Stimulated activated CD8-positive, alpha-beta memory T cell treated with anti-CD3 and anti-CD28 coated beads, Interleukin-7, amount 100 ng/mL, for 24 hours (primary cell): ENCODE measurements around the gene REG3G.
"Not testable (repeated sequence)": the region's sequence is repeated elsewhere in the genome, so short reads cannot be mapped to it uniquely, and the experiment has no call there.

ENCODE experiments used
- DNase-seq: peaks from one replicate; pipeline ENCODE4 v3.0.0-alpha.2; 2020; ENCODE audit warnings: low read depth

Gene REG3G

DNA sequence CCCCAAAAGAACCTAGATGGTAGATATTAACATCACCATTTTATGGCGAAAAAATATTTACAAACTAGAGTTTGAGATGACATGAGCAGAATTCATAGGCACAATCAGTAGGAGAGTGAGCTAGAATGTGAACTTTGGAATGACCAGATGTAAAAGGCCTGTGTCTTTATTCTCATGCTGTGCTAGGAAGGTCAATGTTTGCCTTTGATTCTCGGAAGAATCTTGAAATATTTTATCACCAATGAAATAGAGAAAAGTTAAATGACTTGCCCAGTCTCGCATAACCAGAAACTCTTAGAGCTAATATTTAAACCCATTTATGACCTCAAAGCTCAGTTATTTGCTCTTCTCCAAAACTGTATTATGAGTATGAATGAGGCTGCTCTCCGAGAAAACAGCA lies 9.2 kb upstream of the REG3G start:
- no peak for DNase-seq

DNA sequence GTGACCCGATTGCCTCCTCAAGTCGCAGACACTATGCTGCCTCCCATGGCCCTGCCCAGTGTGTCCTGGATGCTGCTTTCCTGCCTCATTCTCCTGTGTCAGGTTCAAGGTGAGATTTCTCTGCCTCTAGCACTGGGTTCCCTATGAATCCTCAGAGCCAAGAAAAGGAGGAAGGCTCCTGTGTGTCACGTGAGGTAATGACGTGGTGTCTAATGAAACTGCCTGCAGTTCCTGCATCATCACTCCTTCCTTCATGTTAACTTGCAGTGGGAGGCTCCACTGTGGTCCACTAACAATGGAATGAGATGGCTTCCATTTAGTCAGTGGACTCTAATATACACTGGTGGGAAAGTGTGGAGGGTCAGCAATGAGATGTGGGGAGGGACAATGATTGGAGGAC lies 559 bp downstream of the REG3G start:
- no peak for DNase-seq

DNA sequence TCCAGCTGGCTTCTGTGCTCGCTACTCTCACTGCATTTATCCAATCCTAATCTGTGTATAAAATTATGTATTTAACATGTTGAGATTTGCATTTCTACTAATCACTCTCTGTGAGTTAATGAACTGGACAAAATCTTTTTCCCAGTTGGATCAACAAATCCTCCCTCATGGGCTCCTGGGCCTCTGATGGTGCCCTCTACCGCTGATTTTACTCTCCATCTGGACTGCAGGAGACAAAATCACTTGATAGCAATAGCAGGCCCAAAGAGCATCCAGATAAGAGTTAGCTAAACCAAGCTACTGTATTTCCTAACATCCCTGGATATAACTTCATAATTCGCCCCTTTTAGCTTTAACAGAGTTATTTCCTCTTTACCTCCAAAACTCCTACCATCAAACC lies 14.4 kb downstream of the REG3G start:
- no peak for DNase-seq

DNA sequence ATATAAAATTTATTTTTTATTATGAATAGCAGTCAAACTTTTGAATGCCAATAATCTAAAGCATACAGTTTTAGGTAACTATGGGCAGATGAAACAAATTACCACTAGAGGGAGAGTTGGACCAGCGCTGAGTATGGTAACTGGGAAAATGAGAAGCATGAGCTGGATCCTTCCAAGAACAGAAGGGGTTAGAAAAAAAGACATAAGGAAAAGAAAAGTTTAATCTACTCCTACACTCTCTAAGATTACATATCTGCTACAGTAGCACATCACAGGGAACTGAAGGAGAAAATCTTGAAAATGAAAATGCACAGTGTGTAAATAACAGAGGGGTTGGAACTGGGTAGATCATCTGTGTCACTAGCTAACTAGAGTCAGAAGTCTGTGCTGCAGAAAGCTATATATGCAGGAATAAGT lies 15.5 kb downstream of the REG3G start:
- no peak for DNase-seq

DNA sequence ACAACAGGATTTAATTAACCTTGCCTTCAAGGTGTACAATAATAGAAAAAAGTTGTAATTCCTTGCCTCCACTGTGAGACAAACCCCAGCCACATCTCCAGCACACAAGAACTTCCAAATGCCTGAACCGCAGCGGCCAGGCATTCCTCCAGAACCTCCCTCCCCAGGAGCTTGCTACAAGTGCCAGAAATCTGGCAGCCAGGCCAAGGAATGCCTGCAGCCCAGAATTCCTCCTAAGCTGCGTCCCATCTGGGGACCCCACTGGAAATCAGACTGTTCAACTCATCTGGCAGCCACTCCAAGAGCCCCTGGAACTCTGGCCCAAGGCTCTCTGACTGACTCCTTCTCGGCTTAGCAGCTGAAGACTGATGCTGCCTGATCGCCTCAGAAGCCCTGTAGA lies 28.0 kb downstream of the REG3G start:
- not testable (repeated sequence) for DNase-seq

DNA sequence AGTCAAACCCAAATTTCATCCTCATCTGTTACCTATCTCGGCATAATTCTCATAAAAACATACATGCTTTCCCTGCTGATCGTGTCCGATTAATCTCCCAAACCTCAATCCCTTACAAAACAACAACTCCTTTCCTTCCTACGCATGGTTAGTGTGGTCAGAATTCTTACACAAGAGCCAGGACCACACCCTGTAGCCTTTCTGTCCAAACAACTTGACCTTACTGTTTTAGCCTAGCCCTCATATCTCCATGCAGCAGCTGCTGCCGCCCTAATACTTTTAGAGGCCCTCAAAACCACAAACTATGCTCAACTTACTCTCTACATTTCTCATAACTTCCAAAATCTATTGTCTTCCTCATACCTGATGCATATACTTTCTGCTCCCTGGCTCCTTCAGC lies 29.3 kb downstream of the REG3G start:
- DNase-seq, result not testable (repeated sequence)

DNA sequence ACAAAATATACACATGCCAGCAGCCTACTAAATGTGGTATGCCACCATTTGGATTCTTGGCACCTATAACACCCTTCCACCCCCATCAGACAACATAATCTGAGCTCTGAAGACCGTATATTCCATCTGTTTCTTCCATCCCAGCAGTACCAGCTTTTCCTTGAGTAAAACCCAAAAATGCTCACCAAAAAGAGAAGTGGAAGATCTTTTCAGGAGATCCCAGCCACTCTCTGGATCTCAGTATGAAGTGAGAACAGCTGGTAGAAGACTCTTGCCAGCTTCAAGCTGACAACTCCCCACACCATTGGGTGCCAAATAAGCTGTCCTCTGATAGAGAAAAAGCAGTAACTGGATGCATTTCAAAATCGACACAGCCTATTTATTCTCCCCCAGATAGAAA lies 39.7 kb downstream of the REG3G start:
- DNase-seq, result no peak

DNA sequence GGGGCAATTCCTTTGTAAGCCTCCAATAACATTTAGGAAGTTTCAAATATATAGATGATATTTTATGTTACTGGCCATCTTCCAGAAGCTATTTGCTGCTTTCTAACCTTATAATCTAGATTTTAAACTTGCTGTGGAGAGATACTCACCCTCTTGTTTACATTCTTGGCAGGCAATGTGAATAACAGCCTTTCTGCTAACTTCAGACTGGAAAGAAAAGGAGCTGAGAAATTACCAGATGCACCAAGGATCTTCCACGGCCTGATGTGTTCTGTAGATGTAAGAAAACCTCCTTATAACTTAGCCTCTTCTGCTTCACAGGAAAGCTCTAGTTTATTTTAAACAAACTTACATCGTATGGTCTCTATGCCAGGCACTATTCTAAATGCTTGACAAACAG lies 45.6 kb downstream of the REG3G start:
- DNase-seq, result no peak
